ENCODE results near the gene FMN1.

The FMN1 gene

GRCh38 chr15:33194704-33195670 lies at the start of gene FMN1:
FMN1 (minus strand) TSS chr15:33194714; CDS start chr15:33154914, 39,800 bp downstream.
- peak; percentile 88 for DNase-seq (ENCODE audit: extremely low spot score)
- TF ChIP-seq BHLHE40 (IDR thresholded peaks at IDR 0.05; ENCODE audit: borderline replicate concordance), result no peak
- TF ChIP-seq FOXA1 (IDR thresholded peaks at IDR 0.05), result no peak
- no peak for TF ChIP-seq SUZ12 (IDR thresholded peaks at IDR 0.05)
- no peak for TF ChIP-seq ARNT (IDR thresholded peaks at IDR 0.05)
- TF ChIP-seq ZNF384 (IDR thresholded peaks at IDR 0.05), result no peak
- peak; percentile 99 for TF ChIP-seq PKNOX1 (IDR thresholded peaks at IDR 0.05)
- TF ChIP-seq TARDBP (IDR thresholded peaks at IDR 0.05), result no peak
- peak; percentile 54; the same call in 1 of the 2 replicates for TF ChIP-seq L3MBTL2 (conservative IDR thresholded peaks at IDR 0.05)
- POLR2A ChIA-PET, result interaction anchor here (0.8 to 0.9 kb wide), 2 partner anchors 40 to 47 kb away, joined by 3 to 4 read pairs; no protein-coding TSS in a partner anchor
- CTCF ChIA-PET, result interaction anchor here (0.8 kb wide), 1 partner anchor 20 kb away, joined by 5 read pairs; no protein-coding TSS in a partner anchor

GRCh38 chr15:33243869-33244268 lies 49.4 kb upstream of the FMN1 start:
- ChIA-PET POLR2A (no interaction called here), CTCF (no interaction called here)
- no peak for DNase-seq (ENCODE audit: extremely low spot score)
- TF ChIP-seq SP1 (IDR thresholded peaks at IDR 0.05) (no peak), FOXM1 (IDR thresholded peaks at IDR 0.05; ENCODE audit: borderline replicate concordance) (no peak), SUZ12 (IDR thresholded peaks at IDR 0.05) (no peak), L3MBTL2 (conservative IDR thresholded peaks at IDR 0.05) (no peak), HDGF (IDR thresholded peaks at IDR 0.05; ENCODE audit: borderline replicate concordance) (no peak), CTBP1 (IDR thresholded peaks at IDR 0.05; ENCODE audit: borderline replicate concordance) (no peak)

GRCh38 chr15:33243393-33243792 lies 48.9 kb upstream of the FMN1 start:
- ChIA-PET CTCF (interaction anchor here (0.7 kb wide), 1 partner anchor 21 kb away, joined by 6 read pairs; no protein-coding TSS in a partner anchor), POLR2A (no interaction called here)
- no peak for DNase-seq (ENCODE audit: extremely low spot score)
- TF ChIP-seq FOXK2 (IDR thresholded peaks at IDR 0.05) (no peak), NFRKB (IDR thresholded peaks at IDR 0.05) (no peak), PKNOX1 (IDR thresholded peaks at IDR 0.05) (no peak), SUZ12 (IDR thresholded peaks at IDR 0.05) (no peak), SP1 (IDR thresholded peaks at IDR 0.05) (no peak), LEF1 (IDR thresholded peaks at IDR 0.05; ENCODE audit: borderline replicate concordance) (no peak), FOXA1 (IDR thresholded peaks at IDR 0.05) (no peak), ARNT (IDR thresholded peaks at IDR 0.05) (no peak), ZNF384 (IDR thresholded peaks at IDR 0.05) (no peak), TARDBP (IDR thresholded peaks at IDR 0.05) (no peak), HDGF (IDR thresholded peaks at IDR 0.05; ENCODE audit: borderline replicate concordance) (no peak), ELF4 (IDR thresholded peaks at IDR 0.05) (no peak), BHLHE40 (IDR thresholded peaks at IDR 0.05; ENCODE audit: borderline replicate concordance) (no peak), CTBP1 (IDR thresholded peaks at IDR 0.05; ENCODE audit: borderline replicate concordance) (no peak), FOXM1 (IDR thresholded peaks at IDR 0.05; ENCODE audit: borderline replicate concordance) (no peak), L3MBTL2 (conservative IDR thresholded peaks at IDR 0.05) (no peak)

- peak; percentile 13 for DNase-seq (ENCODE audit: extremely low spot score)
- CTCF ChIA-PET, result interaction anchor here (0.7 kb wide), 1 partner anchor 22 kb away, joined by 6 read pairs; no protein-coding TSS in a partner anchor
- POLR2A ChIA-PET, result no interaction called here
- TF ChIP-seq FOXA1 (IDR thresholded peaks at IDR 0.05) (no peak), FOXM1 (IDR thresholded peaks at IDR 0.05; ENCODE audit: borderline replicate concordance) (no peak), L3MBTL2 (conservative IDR thresholded peaks at IDR 0.05) (no peak), LEF1 (IDR thresholded peaks at IDR 0.05; ENCODE audit: borderline replicate concordance) (no peak), HDGF (IDR thresholded peaks at IDR 0.05; ENCODE audit: borderline replicate concordance) (no peak), SUZ12 (IDR thresholded peaks at IDR 0.05) (no peak), ZNF384 (IDR thresholded peaks at IDR 0.05) (no peak), ELF4 (IDR thresholded peaks at IDR 0.05) (no peak), NFRKB (IDR thresholded peaks at IDR 0.05) (no peak), CTBP1 (IDR thresholded peaks at IDR 0.05; ENCODE audit: borderline replicate concordance) (no peak), SP1 (IDR thresholded peaks at IDR 0.05) (no peak), BHLHE40 (IDR thresholded peaks at IDR 0.05; ENCODE audit: borderline replicate concordance) (no peak), FOXK2 (IDR thresholded peaks at IDR 0.05) (no peak)
Observed at GRCh38 chr15:33242669-33243191, 48.2 kb upstream of the FMN1 start.

- no peak for DNase-seq (ENCODE audit: extremely low spot score)
- no peak for TF ChIP-seq L3MBTL2 (conservative IDR thresholded peaks at IDR 0.05)
- TF ChIP-seq PKNOX1 (IDR thresholded peaks at IDR 0.05), result no peak
- no peak for TF ChIP-seq SUZ12 (IDR thresholded peaks at IDR 0.05)
- TF ChIP-seq ZNF384 (IDR thresholded peaks at IDR 0.05), result no peak
- CTCF ChIA-PET, result no interaction called here
- POLR2A ChIA-PET, result no interaction called here
Observed at GRCh38 chr15:33242165-33242564, 47.7 kb upstream of the FMN1 start.

All from HEK293T (cell line).